ENCODE data around the gene MMP7.

The MMP7 gene

GRCh38 chr11:102494216-102494615 is 36.3 kb downstream of the MMP7 start:
- no peak for DNase-seq (ENCODE audit: low read depth)

- no peak for DNase-seq (ENCODE audit: low read depth)
These were observed 37.0 kb downstream of the MMP7 start for GRCh38 chr11:102493524-102493923.

GRCh38 chr11:102491969-102492368 is 38.6 kb downstream of the MMP7 start:
- no peak for DNase-seq (ENCODE audit: low read depth)

- DNase-seq (ENCODE audit: low read depth), result no peak
These were observed 41.1 kb downstream of the MMP7 start for GRCh38 chr11:102489186-102490145.

- DNase-seq (ENCODE audit: low read depth), result no peak
These were observed 42.3 kb downstream of the MMP7 start for GRCh38 chr11:102488208-102488607.

- no peak for DNase-seq (ENCODE audit: low read depth)
These were observed 43.3 kb downstream of the MMP7 start for GRCh38 chr11:102487214-102487613.

GRCh38 chr11:102486584-102486983 is 44.0 kb downstream of the MMP7 start:
- DNase-seq (ENCODE audit: low read depth), result no peak

GRCh38 chr11:102485095-102485722 is 45.3 kb downstream of the MMP7 start:
- no peak for DNase-seq (ENCODE audit: low read depth)

GRCh38 chr11:102482433-102482832 is 48.1 kb downstream of the MMP7 start:
- no peak for DNase-seq (ENCODE audit: low read depth)

GRCh38 chr11:102479733-102480132 is 50.8 kb downstream of the MMP7 start:
- no peak for DNase-seq (ENCODE audit: low read depth)

- no peak for DNase-seq (ENCODE audit: low read depth)
These were observed 51.8 kb downstream of the MMP7 start for GRCh38 chr11:102478673-102479299.

- no peak for DNase-seq (ENCODE audit: low read depth)
These were observed 53.7 kb downstream of the MMP7 start for GRCh38 chr11:102476812-102477211.

- DNase-seq (ENCODE audit: low read depth), result no peak
These were observed 54.5 kb downstream of the MMP7 start for GRCh38 chr11:102476069-102476468.

GRCh38 chr11:102473543-102473942 is 57.0 kb downstream of the MMP7 start:
- no peak for DNase-seq (ENCODE audit: low read depth)

- DNase-seq (ENCODE audit: low read depth), result no peak
These were observed 58.4 kb downstream of the MMP7 start for GRCh38 chr11:102472127-102472526.

- DNase-seq (ENCODE audit: low read depth), result no peak
These were observed 59.1 kb downstream of the MMP7 start for GRCh38 chr11:102471474-102471873.

Data from activated T-helper 1 cell treated with Interleukin-2 at 50 U/mL for 16 hours (primary cell).